Activated CD8-positive, alpha-beta memory T cell treated with anti-CD3 and anti-CD28 coated beads for 1 hour (primary cell): ENCODE results near the gene BAG2.

ENCODE experiments used
- DNase-seq, 2 donors: peaks; one replicate each; pipeline ENCODE4 v3.0.0-alpha.2; 2020; ENCODE audit warnings: low read depth in 1 of 2; ENCODE audit errors: extremely low read depth in 1 of 2

The BAG2 gene

DNA sequence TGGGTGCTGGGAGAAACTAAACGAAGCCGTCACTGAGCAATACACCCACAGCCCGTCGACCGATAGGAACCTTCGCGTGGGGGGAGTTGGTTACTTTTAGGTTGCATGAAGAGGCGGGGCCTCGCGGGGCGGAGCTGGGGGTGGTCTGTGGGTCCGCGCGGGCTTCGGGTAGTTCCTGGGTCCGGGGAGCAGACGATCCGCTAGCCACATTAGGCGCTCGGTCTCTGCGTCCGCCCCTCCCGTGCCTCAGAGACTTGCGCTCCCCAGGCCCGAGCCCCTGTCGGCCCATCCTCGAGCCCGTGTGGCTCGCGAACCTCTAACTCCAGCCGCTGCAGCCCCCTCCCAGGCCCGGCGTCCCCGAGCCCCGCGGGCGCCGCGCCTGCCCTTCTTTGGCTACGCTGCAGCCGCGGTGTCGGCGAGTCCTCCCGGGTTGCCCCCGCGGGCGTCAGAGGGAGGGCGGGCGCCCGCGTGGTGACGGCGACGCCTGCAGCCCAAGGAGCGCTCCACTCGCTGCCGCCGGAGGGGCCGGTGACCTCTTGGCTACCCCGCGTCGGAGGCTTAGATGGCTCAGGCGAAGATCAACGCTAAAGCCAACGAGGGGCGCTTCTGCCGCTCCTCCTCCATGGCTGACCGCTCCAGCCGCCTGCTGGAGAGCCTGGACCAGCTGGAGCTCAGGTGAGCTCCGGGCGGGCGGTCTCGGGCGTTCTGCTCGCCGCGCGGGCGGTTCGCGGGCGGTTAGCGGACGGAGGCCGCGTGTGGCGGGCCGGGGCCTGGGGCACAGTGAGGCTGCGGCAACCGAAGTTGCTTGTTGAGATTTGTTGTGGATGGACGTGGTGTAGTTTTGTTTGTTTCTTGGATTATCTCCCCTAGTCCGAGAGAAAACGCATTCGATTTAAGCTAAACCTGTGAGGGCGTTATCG is at the start of gene BAG2:
Gene BAG2, plus strand, starts transcription at position 191 of the 920 bp plus-strand sequence. Its CDS starts 372 bp downstream, at position 563.
- DNase-seq, result peak; percentile 76 to 77

DNA sequence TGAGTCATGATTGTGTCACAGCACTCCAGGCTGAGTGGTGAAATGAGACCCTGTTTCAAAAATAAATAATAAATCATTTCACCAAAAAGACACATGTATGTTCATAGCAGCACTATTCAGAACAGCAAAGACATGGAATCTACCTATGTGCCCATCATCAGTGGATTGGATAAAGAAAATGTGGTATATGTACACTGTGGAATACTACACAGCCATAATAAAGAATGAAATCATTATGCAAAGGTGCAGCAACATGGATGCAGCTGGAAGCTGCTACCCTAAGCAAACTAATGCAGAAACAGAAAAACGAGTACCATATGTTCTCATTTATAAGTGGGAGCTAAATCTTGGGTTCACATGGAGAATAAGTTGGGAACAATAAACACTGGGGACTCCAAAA is 49.0 kb upstream of the BAG2 start:
- no peak for DNase-seq

DNA sequence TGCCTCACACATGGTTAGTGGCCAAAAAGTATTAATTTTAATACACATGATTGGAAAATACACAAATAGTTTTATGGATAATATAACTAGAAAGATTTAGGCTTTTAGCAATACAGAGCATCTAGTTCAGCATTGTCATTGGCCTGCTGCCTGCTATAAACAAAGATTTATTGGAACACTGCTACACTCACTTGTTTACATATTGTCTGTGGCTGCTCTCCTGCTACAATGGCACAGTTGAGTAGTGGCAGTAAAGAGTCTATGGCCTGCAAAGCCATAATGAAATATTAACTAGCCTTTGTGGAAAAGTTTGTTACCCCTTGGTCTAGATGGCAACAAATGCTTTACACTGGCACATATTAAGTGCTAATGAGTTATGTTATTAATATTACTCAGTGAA is 44.4 kb upstream of the BAG2 start:
- no peak for DNase-seq

DNA sequence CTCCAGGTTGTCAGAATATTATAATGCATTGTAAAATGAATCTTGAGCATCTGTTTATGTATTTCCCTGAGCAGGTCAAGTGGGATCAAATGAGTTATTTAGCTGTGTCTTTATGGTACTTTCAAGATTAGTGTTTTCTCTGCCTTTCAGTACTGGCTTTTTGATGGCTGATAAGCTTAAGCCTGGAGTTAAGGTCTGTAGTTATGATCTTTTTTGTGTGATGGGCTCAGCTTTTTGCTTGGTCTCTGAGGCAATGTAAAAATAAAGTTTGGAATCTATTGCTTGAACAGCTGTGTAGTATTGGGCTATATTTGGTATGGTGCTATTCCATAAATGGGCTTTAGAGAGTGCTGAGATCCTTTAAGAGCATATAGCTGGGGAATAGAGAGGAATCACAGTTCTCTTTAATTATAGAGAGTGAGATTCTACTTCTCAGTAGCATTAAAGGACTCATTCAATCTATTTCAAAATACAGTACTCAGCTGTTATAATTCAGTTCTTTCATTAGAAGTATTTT is 41.4 kb upstream of the BAG2 start:
- no peak for DNase-seq

DNA sequence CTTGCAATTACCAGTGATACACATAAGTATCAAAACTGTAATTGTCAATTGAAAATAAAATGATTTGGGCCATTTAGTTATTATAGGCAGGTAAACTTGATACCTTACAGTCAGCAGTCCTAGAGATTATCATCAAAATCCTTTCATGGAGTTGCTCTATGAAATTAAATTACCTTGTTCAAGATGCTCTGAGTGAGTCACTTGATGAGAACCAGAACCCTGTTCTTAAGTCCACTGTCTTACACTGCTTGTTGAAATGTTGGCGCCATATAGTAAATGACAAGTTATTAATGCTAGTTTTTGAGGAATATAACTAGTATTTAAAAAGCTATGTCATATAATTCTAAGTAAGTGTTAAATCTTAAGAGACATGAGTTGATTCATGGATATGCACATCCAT is 37.2 kb upstream of the BAG2 start:
- DNase-seq, result no peak

DNA sequence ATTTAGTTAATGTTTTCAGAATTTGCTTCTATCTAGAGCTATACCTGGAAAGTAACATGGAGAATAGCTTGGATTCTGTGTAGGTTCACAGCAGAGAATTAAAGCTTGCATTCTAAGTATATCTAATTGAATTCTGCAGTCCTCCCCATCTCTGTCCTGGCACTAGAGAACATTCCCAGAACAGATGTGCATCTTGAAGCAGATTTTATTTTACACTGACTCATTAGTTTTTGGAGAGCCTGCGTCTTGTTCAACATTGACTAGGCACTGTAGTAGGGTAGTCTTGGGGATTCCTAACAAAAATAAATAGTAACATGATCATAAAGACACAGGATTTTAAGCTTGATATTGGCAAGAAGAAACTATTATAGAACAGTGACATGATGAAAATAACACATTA is 36.2 kb upstream of the BAG2 start:
- DNase-seq, result no peak

DNA sequence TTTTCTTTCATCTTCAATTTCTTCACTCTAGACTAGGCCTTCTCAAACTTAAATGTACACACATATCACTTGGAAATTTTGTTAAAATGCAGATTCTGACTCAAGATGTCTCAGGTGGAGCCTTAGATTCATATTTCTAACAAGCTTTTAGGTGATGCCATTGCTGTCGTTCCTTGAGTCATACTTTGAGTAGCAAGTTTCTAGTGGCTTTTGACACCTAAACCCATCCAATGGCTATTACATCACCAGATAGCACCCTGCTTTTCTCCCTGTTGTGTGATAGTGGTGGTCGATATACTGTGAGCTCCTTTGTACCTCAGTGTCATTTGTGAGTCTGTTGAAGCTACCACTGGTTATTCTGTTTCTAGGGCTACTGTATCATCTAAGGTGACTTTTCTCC is 34.8 kb upstream of the BAG2 start:
- DNase-seq, result no peak

DNA sequence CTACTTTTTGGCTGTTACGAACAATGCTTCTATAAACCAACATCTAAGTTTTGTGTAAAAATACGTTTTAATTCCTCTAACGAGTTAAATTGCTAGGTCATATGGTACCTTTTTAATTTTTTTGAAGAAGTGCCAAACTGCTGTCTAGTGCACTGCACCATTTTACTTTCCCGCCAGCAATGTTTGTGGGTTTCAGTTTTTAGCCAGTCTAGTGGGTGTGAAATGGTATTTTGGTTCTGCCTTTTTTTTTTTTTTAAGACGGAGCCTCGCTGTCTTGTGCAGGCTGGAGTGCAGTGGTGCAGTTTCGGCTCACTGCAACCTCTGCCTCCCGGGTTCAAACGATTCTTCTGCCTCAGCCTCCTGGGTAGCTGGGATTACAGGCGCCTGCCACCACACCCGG is 34.1 kb upstream of the BAG2 start:
- no peak for DNase-seq

DNA sequence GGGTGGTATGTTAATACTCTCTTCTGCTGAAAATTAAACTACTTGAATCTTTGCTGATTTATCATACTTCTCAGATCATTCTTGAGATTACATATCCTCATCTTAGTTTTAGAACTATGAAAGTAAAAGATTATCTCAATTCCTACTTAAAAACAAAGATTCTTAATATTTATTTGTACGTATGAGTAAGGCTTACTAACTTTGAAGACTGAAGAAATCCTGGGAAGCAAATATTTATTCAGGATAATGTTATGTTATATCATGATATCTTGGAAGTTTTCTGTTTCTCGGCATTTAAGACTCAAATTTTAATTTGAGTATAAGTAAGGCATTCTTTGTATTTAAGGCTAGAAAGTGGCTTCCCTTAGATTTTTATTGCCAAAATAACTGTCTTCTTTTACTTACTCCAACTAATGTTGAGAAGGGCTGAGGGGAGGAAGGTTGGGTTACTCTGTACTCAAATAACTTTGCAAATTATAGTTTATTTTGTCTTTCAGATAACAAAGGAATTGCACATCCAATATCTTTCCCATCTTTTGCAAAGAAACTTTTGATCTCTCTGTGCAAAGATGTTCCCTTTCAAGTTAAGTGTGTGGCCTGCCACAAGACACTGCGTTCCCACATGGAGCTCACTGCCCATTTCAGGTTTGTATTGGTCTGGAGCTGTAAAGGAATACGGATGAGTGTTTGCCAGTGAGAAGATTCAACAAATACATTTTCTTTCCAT is 30.5 kb upstream of the BAG2 start:
- no peak for DNase-seq

DNA sequence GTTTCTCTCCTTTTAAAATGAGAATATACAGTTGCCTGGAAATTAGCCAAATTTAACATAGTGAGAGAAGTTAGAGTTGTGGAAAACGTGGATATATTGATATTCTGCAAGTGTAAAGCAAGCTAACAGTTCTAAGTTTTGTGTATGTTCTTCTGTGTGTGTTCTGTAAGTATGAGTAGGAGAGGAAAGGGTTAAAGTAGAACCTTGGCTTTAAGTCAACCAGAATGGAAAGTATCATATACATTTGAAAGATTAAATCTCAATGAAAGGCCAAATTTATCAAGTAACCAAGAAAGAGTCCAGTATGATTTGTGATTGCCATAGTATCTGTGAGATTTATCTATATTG is 30.0 kb upstream of the BAG2 start:
- no peak for DNase-seq

DNA sequence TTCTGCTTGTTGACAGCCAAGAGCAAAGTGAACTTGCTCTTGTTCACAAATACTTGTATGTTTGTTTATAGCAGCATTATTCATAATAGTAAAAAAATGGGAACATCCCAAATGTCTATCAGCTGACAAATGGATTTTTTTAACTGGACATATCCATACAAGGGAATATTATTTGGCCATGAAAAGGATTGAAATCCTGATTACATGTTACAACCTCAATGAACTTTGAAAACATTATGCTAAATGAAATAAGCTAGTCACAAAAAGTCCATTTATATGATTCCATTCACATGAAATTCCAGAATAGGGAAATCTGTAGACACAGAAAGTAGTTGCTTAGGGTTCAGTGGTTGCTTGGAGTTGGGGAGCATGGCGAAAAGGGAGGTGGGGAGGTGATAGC is 28.4 kb upstream of the BAG2 start:
- no peak for DNase-seq

DNA sequence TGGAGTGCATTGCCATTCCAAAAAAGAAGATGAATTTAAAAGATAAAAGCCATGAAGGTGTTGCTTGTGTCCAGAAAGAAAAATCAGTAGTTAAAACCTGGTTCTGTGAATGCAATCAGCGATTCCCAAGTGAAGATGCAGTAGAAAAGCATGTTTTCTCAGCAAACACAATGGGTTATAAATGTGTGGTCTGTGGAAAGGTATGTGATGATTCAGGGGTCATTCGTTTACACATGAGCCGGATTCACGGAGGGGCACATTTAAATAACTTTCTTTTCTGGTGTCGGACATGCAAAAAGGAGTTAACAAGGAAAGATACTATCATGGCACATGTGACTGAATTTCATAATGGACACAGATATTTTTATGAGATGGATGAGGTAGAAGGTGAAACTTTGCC is 24.7 kb upstream of the BAG2 start:
- DNase-seq, result no peak

DNA sequence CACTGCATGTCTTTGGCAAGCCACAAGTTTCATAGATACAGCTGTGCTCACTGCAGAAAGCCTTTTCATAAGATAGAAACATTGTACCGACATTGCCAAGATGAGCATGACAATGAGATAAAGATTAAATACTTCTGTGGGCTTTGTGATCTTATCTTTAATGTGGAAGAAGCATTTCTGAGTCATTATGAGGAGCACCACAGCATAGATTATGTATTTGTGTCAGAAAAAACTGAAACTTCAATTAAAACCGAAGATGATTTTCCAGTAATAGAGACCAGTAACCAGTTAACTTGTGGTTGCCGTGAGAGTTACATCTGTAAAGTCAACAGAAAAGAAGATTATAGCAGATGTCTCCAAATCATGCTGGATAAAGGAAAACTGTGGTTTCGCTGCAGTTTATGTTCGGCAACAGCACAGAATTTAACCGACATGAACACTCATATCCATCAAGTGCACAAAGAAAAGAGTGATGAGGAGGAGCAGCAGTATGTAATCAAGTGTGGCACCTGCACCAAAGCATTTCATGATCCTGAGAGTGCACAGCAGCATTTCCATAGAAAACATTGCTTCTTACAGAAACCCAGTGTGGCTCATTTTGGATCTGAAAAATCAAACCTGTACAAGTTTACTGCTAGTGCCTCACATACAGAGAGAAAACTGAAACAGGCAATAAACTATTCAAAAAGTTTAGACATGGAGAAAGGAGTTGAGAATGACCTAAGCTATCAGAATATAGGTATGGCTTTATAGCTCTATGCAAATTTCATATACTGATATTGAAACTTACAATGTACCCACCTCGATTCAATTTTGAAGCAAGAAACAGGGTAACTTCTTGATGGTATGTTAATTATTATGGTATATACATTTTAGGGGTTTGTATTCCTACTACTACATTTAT is 23.9 kb upstream of the BAG2 start:
- DNase-seq, result no peak

DNA sequence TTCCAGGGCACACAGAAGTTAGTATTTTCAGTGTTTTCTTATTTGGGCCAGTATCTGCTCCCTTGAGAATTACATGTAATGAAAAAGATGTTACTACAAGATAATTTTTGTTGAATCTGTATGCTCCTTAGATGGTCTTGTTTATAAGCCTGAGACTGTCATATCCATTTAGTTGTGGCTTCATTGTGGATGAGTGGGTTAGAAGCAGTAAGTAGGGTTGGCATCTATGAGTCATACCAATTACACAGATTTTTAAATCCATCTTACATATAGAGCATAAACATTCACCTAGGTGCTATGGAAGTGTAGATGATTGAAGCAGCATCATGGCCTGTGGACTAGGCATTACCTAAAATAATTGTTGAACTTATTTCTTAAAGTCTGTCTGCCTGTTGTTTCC is 13.5 kb upstream of the BAG2 start:
- DNase-seq, result no peak

DNA sequence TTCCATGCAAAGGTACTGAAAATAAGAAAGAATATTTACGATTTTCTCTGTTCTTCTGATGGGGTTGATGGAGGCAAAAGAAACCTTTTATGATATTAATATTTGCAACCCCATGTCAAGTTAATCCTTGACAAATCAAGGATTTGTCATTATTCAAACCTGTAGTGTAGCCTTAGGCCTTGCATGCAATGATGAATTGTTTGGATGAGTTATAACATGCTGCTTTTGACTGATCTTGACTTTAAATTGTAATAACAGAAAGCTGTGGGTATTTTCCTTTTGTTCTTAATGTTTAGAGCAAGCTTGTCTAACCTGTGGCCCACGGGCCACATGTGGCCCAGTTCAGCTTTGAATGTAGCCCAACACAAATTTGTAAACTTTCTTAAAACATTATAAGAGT is 13.0 kb upstream of the BAG2 start:
- DNase-seq, result no peak

DNA sequence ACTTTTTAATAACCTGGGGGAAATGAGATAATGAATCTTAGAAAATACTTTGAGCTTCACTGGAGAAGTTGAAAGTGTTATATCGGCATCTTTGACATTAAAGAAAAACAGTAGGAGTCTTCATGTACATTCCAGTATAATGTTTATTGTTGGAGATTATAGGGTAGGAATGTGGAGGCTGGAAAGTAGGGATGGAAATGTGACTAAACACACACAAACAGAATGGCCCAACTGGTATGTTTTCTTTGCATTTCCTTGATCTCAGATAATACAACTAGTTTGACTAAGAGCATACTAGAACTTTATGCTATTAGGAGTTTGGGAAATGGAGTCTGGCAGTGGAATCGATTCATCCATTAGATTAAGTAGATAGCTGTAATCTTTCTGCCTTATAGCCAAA is 10.1 kb upstream of the BAG2 start:
- DNase-seq, result no peak

DNA sequence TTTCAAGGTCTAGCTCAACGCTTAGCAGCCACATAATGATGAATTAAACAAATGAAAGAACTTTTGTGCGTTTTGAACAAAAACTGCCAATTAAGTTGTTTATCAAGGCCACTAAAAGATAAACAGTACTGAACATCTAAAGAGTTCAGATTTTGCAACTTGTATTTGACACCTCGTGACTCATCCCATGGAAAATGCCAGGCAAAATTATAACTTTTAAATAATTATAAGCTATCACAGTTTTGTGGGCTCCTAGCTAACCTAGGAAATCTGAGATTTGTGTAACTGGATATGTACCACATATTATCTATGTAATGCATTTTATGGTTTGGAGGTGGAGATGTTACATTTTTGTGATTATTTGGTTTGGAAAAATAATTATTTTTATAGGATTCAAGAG is 9.6 kb upstream of the BAG2 start:
- DNase-seq, result no peak

DNA sequence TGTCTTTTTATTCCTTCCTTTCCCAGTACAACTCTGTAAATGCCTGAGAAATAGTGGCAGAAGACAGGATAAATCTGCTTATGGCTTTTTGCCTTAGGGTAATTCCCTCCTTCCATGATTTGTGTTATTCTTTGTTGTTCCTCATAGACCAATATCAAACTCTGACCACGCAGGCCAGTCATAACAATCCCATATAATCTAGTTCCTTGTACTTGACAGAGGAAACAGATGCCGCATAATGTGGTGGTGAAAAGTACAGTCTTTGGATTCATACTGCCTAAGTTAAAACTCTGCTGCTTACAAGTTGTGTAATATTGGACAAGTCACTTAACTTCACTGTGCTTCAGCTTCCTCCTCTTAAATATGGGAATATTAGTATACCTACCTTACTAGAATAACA is 8.2 kb upstream of the BAG2 start:
- no peak for DNase-seq

DNA sequence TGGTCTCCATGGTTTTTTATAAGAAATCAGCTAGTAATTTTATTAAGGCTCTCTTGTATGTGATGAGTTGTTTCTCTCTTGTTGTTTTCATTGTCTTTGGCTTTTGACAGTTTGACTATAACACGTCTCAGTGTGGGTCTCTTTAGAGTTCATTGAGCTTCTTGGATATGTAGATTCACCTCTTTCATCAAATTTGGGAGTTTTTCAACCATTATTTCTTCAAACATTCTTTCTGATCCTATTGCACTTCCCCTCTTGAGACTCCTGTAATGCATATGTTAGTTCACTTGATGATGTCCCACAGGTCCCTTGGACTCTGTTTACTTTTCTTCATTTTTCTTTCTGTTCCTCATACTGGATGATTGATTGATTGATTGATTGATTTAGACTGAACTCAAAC is 7.0 kb upstream of the BAG2 start:
- DNase-seq, result no peak

DNA sequence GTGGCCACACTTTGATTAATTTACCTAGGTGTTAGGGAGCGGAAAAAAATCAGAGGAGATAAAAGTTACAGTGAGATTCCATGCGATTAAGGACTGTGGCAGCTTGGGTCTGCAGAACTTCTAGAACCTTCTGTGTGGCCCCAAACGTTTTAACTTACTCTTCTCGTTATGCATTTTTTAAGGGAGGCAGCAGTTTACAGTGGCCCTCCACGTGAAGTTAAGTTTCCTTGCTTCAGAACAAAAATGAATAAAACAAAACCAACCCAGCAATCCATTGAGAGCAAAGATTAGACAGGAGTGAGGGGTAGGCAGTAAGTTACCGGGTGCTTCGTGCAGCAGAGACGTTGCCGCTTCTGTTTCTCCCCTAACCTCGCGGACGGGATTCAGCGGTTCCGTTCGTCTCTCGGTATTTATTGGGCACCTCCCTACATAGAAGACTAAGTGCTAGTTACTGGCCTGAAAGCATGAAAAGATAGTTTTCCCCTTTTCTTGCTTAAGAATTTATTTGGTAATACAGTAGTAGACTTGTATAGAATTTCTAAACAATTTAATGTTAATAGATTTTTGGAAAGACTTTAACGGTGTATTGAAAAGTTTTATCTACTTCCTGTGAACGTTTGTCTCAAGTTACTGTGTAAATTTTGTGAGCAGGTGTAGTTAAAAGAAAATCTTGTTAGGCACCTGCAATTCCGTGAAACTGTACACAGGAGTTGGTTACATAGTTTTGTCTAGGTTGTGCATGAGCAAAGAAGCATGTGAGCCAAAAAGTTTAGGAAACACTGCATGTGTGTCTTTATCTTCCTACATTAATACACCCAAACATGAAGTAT is 1.1 kb downstream of the BAG2 start:
- no peak for DNase-seq
